Inflammatory macrophage treated with lipopolysaccharide for 1 hour (primary cell): ENCODE data around the gene FABP6.
A peak's percentile ranks its signal among the peaks of the same experiment; 100 is the strongest.
"Not testable (repeated sequence)": the region's sequence is repeated elsewhere in the genome, so short reads cannot be mapped to it uniquely, and the experiment has no call there.

Source experiments
- DNase-seq, 2 donors: peaks; one replicate each; pipeline ENCODE4 v3.0.0-alpha.2; 2020 to 2022

FABP6 gene

GRCh38 chr5:160227012-160227411 is 2.3 kb upstream of the FABP6 start:
- DNase-seq: no peak

GRCh38 chr5:160230686-160231527 is 1.6 kb downstream of the FABP6 start:
- peak; percentile 88 to 96 for DNase-seq

- peak in 1 of 2 donors; percentile 13 for DNase-seq
These were observed 2.6 kb downstream of the FABP6 start for GRCh38 chr5:160231783-160232342.

- no peak for DNase-seq
These were observed 3.9 kb downstream of the FABP6 start for GRCh38 chr5:160233215-160233614.

- DNase-seq: no peak
These were observed 6.4 kb downstream of the FABP6 start for GRCh38 chr5:160235731-160236130.

GRCh38 chr5:160237571-160238093 is 8.3 kb downstream of the FABP6 start:
- no peak for DNase-seq

GRCh38 chr5:160240350-160240749 is 11.0 kb downstream of the FABP6 start:
- DNase-seq: no peak

GRCh38 chr5:160242145-160242544 is 12.8 kb downstream of the FABP6 start:
- no peak for DNase-seq

GRCh38 chr5:160245506-160246086 is 16.3 kb downstream of the FABP6 start:
- no peak for DNase-seq

- not testable (repeated sequence) for DNase-seq
These were observed 20.3 kb downstream of the FABP6 start for GRCh38 chr5:160249570-160249969.

GRCh38 chr5:160250226-160250625 is 20.9 kb downstream of the FABP6 start:
- no peak for DNase-seq

GRCh38 chr5:160250826-160251225 is 21.5 kb downstream of the FABP6 start:
- no peak for DNase-seq

- DNase-seq: no peak
These were observed 22.3 kb downstream of the FABP6 start for GRCh38 chr5:160251406-160252155.

- DNase-seq: no peak
These were observed 23.6 kb downstream of the FABP6 start for GRCh38 chr5:160252916-160253315.

- no peak for DNase-seq
These were observed 24.1 kb downstream of the FABP6 start for GRCh38 chr5:160253441-160253840.

GRCh38 chr5:160254706-160255105 is 25.4 kb downstream of the FABP6 start:
- no peak for DNase-seq

GRCh38 chr5:160259341-160259740 is 30.0 kb downstream of the FABP6 start:
- no peak for DNase-seq

- DNase-seq: no peak
These were observed 30.9 kb downstream of the FABP6 start for GRCh38 chr5:160260006-160260775.

- DNase-seq: peak; percentile 8 to 14
These were observed 31.8 kb downstream of the FABP6 start for GRCh38 chr5:160260881-160261815.

- no peak for DNase-seq
These were observed 33.1 kb downstream of the FABP6 start for GRCh38 chr5:160262151-160263074.
